WERI-Rb-1 (cell line): Measurements from ENCODE around the gene DHRS3.
"Not testable (repeated sequence)": the region's sequence is repeated elsewhere in the genome, so short reads cannot be mapped to it uniquely, and the experiment has no call there.

ENCODE experiments used
- DNase-seq: peaks from one replicate; pipeline ENCODE4 v3.0.0-alpha.2; 2020
- H3K27ac ChIP-seq: fragments of 250-450 bp; sonication (Bioruptor Pico); 2 replicates; pipeline ENCODE4 v1.5.1; 2020; ENCODE audit warnings: mild to moderate bottlenecking, moderate library complexity
- H3K27me3 ChIP-seq: fragments of 250-450 bp; sonication (Bioruptor Pico); 2 replicates; pipeline ENCODE4 v1.5.1; 2021; ENCODE audit warnings: mild to moderate bottlenecking, low read depth, moderate library complexity; ENCODE audit not compliant: insufficient read depth, severe bottlenecking
- H3K36me3 ChIP-seq: fragments of 250-450 bp; sonication (Bioruptor Pico); 2 replicates; pipeline ENCODE4 v1.5.1; 2020; ENCODE audit warnings: mild to moderate bottlenecking, moderate library complexity
- H3K4me3 ChIP-seq: 2 replicates; pipeline ENCODE4 v1.5.1; 2011; ENCODE audit warnings: low read depth, mild to moderate bottlenecking, control low read depth, low read length
- H3K9me3 ChIP-seq: fragments of 250-450 bp; sonication (Bioruptor Pico); 2 replicates; pipeline ENCODE4 v1.5.1; 2021; ENCODE audit warnings: mild to moderate bottlenecking, moderate library complexity; ENCODE audit not compliant: severe bottlenecking
- CTCF ChIP-seq: IDR thresholded peaks from 2 replicates; pipeline ENCODE4 v1.5.1; 2011; ENCODE audit warnings: low read depth, mild to moderate bottlenecking, control low read depth, inconsistent platforms, low read length

DHRS3 gene

GRCh38 chr1:12525311-12526181 is 92.5 kb downstream of the DHRS3 start:
- H3K36me3 ChIP-seq = no peaks in the 10 kb centered on the region
- peaks cover 2% of the 10 kb centered on the region for H3K9me3 ChIP-seq
- H3K27me3 ChIP-seq = no peaks in the 10 kb centered on the region
- no peak overlapping the region for H3K27ac ChIP-seq
- DNase-seq = no peak
- TF ChIP-seq CTCF = no peak
- H3K4me3 ChIP-seq = no peak overlapping the region

GRCh38 chr1:12524266-12524665 is 93.7 kb downstream of the DHRS3 start:
- no peak overlapping the region for H3K27ac ChIP-seq

GRCh38 chr1:12522780-12523179 is 95.2 kb downstream of the DHRS3 start:
- H3K36me3 ChIP-seq, H3K27me3 ChIP-seq, H3K4me3 ChIP-seq, H3K9me3 ChIP-seq, H3K27ac ChIP-seq, DNase-seq: not testable (repeated sequence)

More at GRCh38 chr1:12524266-12524665, 93.7 kb downstream of the DHRS3 start:
- no peaks in the 10 kb centered on the region for H3K9me3 ChIP-seq
- no peak for DNase-seq
- TF ChIP-seq CTCF = no peak
- H3K27me3 ChIP-seq = no peaks in the 10 kb centered on the region
- no peaks in the 10 kb centered on the region for H3K36me3 ChIP-seq
- no peak overlapping the region for H3K4me3 ChIP-seq

GRCh38 chr1:12521096-12521495 is 96.9 kb downstream of the DHRS3 start:
- H3K36me3 ChIP-seq = no peaks in the 10 kb centered on the region
- no peak overlapping the region for H3K4me3 ChIP-seq
- H3K27me3 ChIP-seq = no peaks in the 10 kb centered on the region
- no peak for DNase-seq
- H3K9me3 ChIP-seq = no peaks in the 10 kb centered on the region
- TF ChIP-seq CTCF = no peak
- H3K27ac ChIP-seq = no peak overlapping the region

GRCh38 chr1:12519693-12520364 is 98.2 kb downstream of the DHRS3 start:
- H3K4me3 ChIP-seq = no peak overlapping the region
- no peaks in the 10 kb centered on the region for H3K36me3 ChIP-seq
- DNase-seq = no peak
- H3K27ac ChIP-seq = no peak overlapping the region
- no peaks in the 10 kb centered on the region for H3K27me3 ChIP-seq
- no peaks in the 10 kb centered on the region for H3K9me3 ChIP-seq
- no peak for TF ChIP-seq CTCF

GRCh38 chr1:12518931-12519692 is 98.9 kb downstream of the DHRS3 start:
- DNase-seq = no peak

More at GRCh38 chr1:12518931-12519692, 98.9 kb downstream of the DHRS3 start:
- Histone ChIP-seq H3K27ac (no peak overlapping the region), H3K27me3 (no peaks in the 10 kb centered on the region), H3K9me3 (no peaks in the 10 kb centered on the region), H3K36me3 (no peaks in the 10 kb centered on the region), H3K4me3 (no peak overlapping the region)
- TF ChIP-seq CTCF = no peak
